Nephron (organoid): ENCODE data around the gene RFTN2.

Source experiments
- H3K27ac Mint-ChIP-seq, 3 experiments: 2 replicates each; pipeline ENCODE4 v1.8.0; 2020; ENCODE audit warnings: mixed read lengths in 3 of 3, mild to moderate bottlenecking in 2 of 3, moderate library complexity in 1 of 3
- H3K27me3 Mint-ChIP-seq: 2 replicates; pipeline ENCODE4 v1.8.0; 2021; ENCODE audit warnings: low read depth, mild to moderate bottlenecking, moderate library complexity, mixed read lengths
- H3K36me3 Mint-ChIP-seq: 2 replicates; pipeline ENCODE4 v1.8.0; 2020; ENCODE audit warnings: low read depth, mixed read lengths
- H3K4me1 Mint-ChIP-seq: 2 replicates; pipeline ENCODE4 v1.8.0; 2020; ENCODE audit warnings: mixed read lengths
- H3K4me3 Mint-ChIP-seq, 3 experiments: 2 replicates each; pipeline ENCODE4 v1.8.0; 2020; ENCODE audit warnings: mild to moderate bottlenecking in 3 of 3, mixed read lengths in 3 of 3, moderate library complexity in 2 of 3
- H3K9me3 Mint-ChIP-seq: 2 replicates; pipeline ENCODE4 v1.8.0; 2020; ENCODE audit warnings: mixed read lengths
- TF ChIP-seq, protein P1 (sequence below), 3 experiments: fragments of 200-600 bp; sonication (generic); IDR thresholded peaks; one replicate each; pipeline ENCODE4 v1.5.0; 2021; ENCODE audit warnings: antibody characterized with exemption in 3 of 3; ENCODE audit not compliant: unreplicated experiment in 3 of 3

Gene RFTN2

DNA sequence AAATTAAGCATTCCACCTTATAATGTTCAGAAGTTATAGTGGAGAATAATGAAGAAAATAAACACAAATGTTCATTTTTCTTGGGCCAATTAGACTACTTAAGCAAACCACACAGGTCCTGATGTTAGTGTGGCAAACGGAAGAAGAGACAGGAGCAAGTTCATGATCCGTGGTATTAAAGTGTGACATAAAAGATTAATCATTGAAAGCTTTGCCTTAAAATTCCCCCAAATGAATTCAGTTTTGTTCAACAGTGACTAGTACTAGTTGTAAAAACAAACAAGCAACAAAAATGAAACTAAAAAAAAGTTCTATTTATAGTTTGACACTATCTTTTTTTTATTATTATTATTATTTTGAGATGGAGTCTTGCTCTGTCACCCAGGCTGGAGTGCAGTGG lies 73.7 kb downstream of the RFTN2 start:
- no peak overlapping the region for H3K27ac Mint-ChIP-seq
- no peak overlapping the region for H3K4me3 Mint-ChIP-seq
- H3K36me3 Mint-ChIP-seq = peaks cover 59% of the 10 kb centered on the region
- TF ChIP-seq, protein P1, sequence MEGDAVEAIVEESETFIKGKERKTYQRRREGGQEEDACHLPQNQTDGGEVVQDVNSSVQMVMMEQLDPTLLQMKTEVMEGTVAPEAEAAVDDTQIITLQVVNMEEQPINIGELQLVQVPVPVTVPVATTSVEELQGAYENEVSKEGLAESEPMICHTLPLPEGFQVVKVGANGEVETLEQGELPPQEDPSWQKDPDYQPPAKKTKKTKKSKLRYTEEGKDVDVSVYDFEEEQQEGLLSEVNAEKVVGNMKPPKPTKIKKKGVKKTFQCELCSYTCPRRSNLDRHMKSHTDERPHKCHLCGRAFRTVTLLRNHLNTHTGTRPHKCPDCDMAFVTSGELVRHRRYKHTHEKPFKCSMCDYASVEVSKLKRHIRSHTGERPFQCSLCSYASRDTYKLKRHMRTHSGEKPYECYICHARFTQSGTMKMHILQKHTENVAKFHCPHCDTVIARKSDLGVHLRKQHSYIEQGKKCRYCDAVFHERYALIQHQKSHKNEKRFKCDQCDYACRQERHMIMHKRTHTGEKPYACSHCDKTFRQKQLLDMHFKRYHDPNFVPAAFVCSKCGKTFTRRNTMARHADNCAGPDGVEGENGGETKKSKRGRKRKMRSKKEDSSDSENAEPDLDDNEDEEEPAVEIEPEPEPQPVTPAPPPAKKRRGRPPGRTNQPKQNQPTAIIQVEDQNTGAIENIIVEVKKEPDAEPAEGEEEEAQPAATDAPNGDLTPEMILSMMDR (IDR thresholded peaks at IDR 0.05; ENCODE audit: unreplicated experiment in 3 of 3) = no peak
- H3K4me1 Mint-ChIP-seq = no peaks in the 10 kb centered on the region
- no peaks in the 10 kb centered on the region for H3K9me3 Mint-ChIP-seq
- H3K27me3 Mint-ChIP-seq = no peaks in the 10 kb centered on the region

DNA sequence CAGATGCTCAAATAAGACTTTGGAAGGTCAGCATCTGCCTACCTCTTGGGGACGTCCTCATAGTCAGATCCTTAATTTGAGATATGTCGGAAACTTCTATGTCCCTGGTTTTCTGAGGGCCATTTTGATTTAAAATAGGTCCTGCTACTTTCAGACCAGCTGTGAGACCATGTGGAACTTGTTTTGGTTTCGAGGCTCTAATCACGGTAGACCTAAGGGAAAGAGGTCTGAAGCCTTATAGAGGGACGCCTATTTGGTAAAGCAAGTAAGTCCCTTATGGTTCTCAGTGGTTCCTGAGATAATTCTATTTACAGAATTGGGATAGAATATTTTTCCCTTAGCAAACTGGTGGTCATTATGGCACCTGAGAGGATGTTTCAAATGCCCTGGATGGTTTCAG lies 75.1 kb downstream of the RFTN2 start:
- Mint-ChIP-seq H3K36me3 (peaks cover 63% of the 10 kb centered on the region), H3K4me1 (no peaks in the 10 kb centered on the region), H3K9me3 (no peaks in the 10 kb centered on the region), H3K27ac (no peak overlapping the region), H3K27me3 (no peaks in the 10 kb centered on the region), H3K4me3 (no peak overlapping the region)
- TF ChIP-seq, protein P1 (IDR thresholded peaks at IDR 0.05; ENCODE audit: unreplicated experiment in 3 of 3) = no peak

DNA sequence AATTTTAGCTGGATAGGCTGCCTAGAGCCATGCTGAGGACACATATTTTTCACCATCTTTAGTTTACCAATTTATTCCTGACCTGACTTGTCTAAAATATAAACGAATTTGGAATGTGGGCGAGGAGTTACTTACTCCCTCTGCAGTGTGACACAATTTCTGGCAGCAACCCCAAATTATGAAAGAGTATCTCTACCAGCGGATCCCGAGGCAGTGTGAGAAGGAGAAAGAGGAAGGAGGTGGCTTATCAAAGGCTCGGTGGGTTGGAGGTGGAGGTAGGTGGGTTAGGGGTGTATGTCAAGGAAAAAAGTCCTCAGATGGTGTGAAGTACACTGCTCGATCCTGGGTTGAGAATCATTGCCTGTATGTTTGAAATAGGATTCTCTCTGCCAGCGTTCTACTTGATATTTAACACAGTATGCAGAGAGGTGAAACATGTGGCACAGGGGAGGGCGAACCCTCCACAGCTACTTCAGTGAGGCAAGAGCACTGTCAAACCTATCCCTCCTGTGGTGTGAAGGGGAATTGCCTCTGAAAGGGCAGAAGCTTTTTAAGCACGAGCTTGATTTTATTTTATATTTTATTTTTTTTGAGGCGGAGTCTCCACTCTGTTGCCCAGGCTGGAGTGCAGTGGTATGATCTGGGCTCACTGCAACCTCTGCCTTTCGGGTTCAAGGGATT lies 76.0 kb downstream of the RFTN2 start:
- Mint-ChIP-seq H3K27me3 (no peaks in the 10 kb centered on the region), H3K36me3 (peaks cover 71% of the 10 kb centered on the region), H3K27ac (no peak overlapping the region), H3K4me1 (no peaks in the 10 kb centered on the region), H3K9me3 (no peaks in the 10 kb centered on the region), H3K4me3 (no peak overlapping the region)
- TF ChIP-seq, protein P1 (IDR thresholded peaks at IDR 0.05; ENCODE audit: unreplicated experiment in 3 of 3) = no peak

DNA sequence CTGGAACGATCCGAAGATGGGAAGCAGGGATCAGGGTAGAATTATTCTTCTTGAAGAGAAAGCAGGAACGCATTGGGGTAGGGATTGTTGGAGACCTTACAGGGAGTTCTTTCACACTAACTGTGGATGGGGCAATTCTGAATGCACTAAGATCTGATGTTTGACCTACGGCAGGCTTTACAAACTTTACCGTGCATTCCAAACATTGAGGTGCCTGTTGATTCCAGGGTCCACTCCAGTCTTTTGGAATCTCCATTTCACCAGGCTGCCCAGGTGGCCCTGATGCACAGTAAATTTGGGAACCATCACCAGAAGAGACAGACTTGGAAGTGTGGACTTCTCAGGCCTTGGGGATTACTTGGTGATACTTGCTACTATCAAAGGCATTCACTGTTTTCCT lies 76.9 kb downstream of the RFTN2 start:
- Mint-ChIP-seq H3K4me3 (no peak overlapping the region), H3K4me1 (no peaks in the 10 kb centered on the region), H3K9me3 (no peaks in the 10 kb centered on the region), H3K27ac (no peak overlapping the region), H3K36me3 (peaks cover 65% of the 10 kb centered on the region), H3K27me3 (no peaks in the 10 kb centered on the region)
- TF ChIP-seq, protein P1 (IDR thresholded peaks at IDR 0.05; ENCODE audit: unreplicated experiment in 3 of 3) = no peak

DNA sequence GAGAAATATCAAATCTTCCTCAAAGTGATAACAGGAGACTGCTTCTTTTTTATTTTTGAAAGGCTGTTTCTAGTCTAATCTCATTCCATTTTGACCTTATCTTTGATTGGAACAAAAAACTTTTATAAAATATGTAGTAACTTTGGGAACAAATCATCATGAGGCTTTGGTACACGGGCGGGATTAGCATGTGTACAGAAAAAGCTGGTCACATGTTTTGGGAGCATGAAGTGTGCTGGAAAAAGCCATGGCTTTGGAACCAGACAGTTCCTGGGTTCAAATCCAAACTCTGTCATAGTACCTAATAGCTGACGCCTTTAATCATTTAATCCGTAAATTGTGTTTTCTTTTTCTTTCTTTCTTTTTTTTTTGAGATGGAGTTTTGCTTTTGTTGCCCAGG lies 78.2 kb downstream of the RFTN2 start:
- H3K4me3 Mint-ChIP-seq = no peak overlapping the region
- TF ChIP-seq, protein P1 (IDR thresholded peaks at IDR 0.05; ENCODE audit: unreplicated experiment in 3 of 3) = no peak
- H3K27ac Mint-ChIP-seq = no peak overlapping the region
- H3K9me3 Mint-ChIP-seq = no peaks in the 10 kb centered on the region
- H3K4me1 Mint-ChIP-seq = no peaks in the 10 kb centered on the region
- peaks cover 62% of the 10 kb centered on the region for H3K36me3 Mint-ChIP-seq
- no peaks in the 10 kb centered on the region for H3K27me3 Mint-ChIP-seq

DNA sequence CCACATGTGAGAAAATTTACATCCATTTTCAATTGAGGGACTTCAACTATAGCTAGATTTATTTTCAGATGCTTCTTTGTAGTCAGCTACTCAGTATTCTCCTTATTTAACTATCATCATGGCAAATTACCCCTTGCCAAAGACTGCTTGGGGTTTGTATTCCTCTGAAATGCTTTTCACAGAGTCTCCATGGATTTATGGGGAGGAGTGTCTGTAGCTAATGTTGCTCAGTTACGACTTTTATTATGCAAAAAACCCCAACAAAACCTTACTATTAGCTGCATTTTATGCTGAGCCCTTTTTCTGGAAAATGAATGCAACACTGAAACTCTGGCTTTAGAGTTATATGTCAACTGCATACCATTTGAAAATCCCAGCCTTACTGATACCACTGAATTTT lies 78.6 kb downstream of the RFTN2 start:
- Mint-ChIP-seq H3K36me3 (peaks cover 60% of the 10 kb centered on the region), H3K4me1 (no peaks in the 10 kb centered on the region), H3K4me3 (no peak overlapping the region), H3K27me3 (no peaks in the 10 kb centered on the region), H3K9me3 (no peaks in the 10 kb centered on the region), H3K27ac (no peak overlapping the region)
- TF ChIP-seq, protein P1 (IDR thresholded peaks at IDR 0.05; ENCODE audit: unreplicated experiment in 3 of 3) = no peak
